GM12874 (cell line): ENCODE measurements around the gene KRTAP10-7.

Experiments used
- CTCF ChIP-seq: IDR thresholded peaks from 2 replicates; pipeline ENCODE4 v1.5.1; 2011; ENCODE audit warnings: low read depth, mild to moderate bottlenecking, control low read depth, low read length, moderate library complexity; ENCODE audit not compliant: insufficient read depth

The KRTAP10-7 gene

DNA sequence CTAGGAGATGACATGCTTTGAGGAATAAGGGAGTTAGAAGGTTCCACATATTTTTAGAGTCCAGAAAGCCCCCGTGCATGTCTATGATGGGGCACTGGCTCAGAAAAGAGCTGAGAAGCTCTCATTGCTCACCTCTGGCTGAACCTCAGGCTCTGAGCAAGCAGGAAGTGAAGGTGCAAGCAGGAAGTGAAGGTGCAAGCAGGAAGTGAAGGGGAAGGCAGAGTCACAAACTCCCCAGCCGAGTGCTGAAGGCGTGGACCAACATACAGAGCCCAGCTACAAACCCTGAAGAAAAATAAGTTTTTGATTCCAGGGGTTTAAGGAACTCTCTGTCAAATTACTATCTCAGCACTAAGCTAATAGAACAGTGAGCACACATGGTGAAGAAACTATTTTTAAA, 18.5 kb downstream of the KRTAP10-7 start:
- TF ChIP-seq CTCF: no peak

- TF ChIP-seq CTCF: no peak
Measured at GRCh38 chr21:44619886-44620285, 19.5 kb downstream of the KRTAP10-7 start.

GRCh38 chr21:44623575-44623974, 23.2 kb downstream of the KRTAP10-7 start:
- TF ChIP-seq CTCF: no peak

DNA sequence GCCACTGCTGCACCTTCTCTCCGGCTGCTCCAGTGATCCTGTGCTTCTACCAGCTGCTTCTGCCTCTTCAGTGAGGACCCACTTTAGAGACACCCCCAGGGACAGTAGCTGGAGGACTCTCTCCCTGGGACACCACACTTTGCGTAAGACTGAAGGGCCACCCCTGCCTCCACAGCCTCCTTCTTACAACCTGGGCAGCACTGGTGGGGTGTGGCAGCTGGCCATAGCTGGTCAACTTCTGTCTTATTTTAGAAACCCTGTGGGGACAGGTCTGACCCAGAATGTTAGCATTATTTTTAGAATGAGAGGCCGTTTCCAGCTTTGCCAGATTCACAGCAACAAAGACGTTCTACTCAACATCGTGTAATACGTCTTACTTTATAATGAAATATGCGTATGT, 25.4 kb downstream of the KRTAP10-7 start:
- TF ChIP-seq CTCF: no peak

- TF ChIP-seq CTCF: no peak
Measured at GRCh38 chr21:44626262-44626661, 25.9 kb downstream of the KRTAP10-7 start.

- no peak for TF ChIP-seq CTCF
Measured at GRCh38 chr21:44626673-44627143, 26.3 kb downstream of the KRTAP10-7 start, which contains the start of gene KRTAP10-9. Gene KRTAP10-9 (plus strand): TSS chr21:44627093. CDS start chr21:44627172, 79 bp downstream.

GRCh38 chr21:44628707-44629391, 28.5 kb downstream of the KRTAP10-7 start:
- TF ChIP-seq CTCF: no peak

DNA sequence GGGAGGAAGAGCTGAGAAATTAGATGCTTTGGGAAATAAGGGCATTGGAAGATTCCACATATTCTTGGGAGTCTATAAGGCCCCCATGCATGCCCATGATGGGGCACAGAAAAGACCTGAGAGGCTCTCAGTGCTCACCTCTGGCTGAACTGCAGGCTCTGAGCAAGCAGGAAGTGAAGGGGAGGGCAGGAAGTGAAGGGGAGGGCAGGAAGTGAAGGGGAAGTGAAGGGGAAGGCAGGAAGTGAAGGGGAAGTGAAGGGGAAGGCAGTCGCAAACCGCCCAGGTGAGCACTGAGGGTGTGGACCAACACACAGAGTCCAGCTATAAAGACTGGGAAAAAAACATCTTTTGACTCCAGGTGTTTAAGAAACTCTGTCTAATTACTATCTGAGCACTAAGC, 30.0 kb downstream of the KRTAP10-7 start:
- TF ChIP-seq CTCF: no peak
